ENCODE measurements around the gene DHRS4L2.
"Not testable (repeated sequence)": the region's sequence is repeated elsewhere in the genome, so short reads cannot be mapped to it uniquely, and the experiment has no call there.

Gene DHRS4L2

DNA sequence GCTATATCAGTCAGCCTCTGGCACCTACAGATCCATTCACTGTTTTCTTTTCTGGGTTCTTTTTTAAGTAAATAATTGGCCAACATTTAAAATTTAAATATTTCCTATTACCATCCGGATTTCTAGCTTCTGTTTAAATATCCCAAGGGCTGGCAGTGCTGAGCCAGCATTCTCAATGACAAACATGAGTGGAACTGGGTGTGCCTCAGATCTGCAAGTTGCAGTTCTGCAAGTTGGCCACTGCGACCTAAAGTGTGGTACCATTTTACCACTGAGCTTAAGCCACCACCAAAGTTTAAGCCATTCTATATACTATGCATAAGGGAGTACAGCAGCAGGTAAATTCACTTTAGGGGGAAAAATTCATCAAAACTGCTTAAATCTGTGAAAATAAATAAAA is 31.2 kb downstream of the DHRS4L2 start:
- not testable (repeated sequence) for DNase-seq (ENCODE audit: low spot score)

DNA sequence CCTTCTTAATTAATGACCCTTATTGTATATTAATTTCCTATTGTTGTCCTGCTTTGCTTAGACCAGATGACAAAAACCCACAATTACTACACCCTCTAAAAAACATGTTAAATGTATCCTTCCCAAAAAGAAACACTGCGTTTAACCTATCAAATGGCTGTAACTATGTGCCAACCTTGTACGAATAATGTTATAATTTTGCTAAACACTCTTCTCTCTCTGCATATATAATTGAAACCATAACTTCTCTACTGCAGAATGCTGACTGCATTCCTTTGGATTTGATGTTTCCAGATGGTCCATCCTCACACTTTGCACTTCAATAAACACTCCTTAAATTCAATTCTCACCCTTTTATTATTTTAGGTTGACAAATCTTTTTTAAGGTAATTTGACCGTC is 31.8 kb downstream of the DHRS4L2 start:
- DNase-seq (ENCODE audit: low spot score), result not testable (repeated sequence)

- not testable (repeated sequence) for DNase-seq (ENCODE audit: low spot score)
Observed at GRCh38 chr14:24024939-24025418, 36.2 kb downstream of the DHRS4L2 start.

GRCh38 chr14:24029687-24030086 is 41.0 kb downstream of the DHRS4L2 start:
- not testable (repeated sequence) for DNase-seq (ENCODE audit: low spot score)

GRCh38 chr14:24031331-24031730 is 42.6 kb downstream of the DHRS4L2 start:
- not testable (repeated sequence) for DNase-seq (ENCODE audit: low spot score)

GRCh38 chr14:24032727-24033418 is 44.1 kb downstream of the DHRS4L2 start:
- no peak for DNase-seq (ENCODE audit: low spot score)

- not testable (repeated sequence) for DNase-seq (ENCODE audit: low spot score)
Observed at GRCh38 chr14:24035769-24036168, 47.0 kb downstream of the DHRS4L2 start.

DNA sequence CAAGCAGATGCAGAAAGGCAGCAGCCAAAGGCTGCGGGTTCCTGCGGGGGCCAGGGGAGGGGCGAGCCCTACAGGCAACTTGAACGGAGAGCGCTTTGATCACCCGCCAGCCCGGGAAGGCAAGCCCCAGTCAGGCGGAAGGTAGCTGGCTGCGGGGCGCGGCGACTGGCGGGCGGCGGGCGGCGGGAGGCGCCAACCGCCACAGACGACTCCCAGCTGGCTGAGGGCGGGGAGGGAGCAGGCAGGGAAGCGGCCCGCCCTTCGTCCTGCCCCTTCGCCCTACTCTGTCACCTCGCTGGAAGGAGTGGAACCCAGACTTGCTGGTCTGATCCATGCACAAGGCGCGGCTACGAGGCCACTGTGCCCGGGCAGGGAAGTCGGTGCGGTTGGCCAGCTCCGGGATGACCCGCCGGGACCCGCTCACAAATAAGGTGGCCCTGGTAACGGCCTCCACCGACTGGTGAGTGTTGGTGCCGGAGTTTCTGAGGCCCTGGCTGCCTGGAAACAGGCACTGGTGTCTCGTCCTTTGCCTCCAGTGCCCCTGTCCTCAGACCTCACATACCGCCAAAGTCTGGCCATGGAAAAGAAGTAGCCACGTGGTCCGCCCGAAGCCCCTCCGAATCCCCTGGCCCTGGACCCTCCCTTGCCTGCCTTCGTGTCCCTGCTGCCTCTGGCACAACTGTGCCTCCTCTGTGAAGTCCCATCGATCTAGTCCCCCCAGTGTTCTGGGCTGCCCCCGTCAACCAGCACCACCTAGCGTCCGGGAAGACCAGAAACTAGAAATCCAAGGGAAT is 47.6 kb downstream of the DHRS4L2 start:
- DNase-seq (ENCODE audit: low spot score), result peak; percentile 83

GRCh38 chr14:24036963-24037657 is 48.4 kb downstream of the DHRS4L2 start:
- DNase-seq (ENCODE audit: low spot score), result not testable (repeated sequence)

DNA sequence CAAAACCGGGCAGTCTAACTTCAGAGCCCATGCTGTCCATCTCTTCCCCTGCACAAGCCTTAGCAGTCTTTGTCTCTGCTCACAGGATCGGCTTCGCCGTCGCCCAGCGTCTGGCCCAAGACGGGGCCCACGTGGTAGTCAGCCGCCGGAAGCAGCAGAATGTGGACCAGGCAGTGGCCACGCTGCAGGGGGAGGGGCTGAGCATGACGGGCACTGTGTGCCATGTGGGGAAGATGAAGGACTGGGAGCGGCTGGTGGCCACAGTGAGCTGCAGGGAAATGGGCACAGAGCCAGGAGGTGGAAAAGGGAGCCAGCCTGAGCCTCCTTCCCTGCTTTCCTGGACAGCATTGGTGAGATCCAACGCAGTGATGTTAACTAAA is 48.9 kb downstream of the DHRS4L2 start:
- DNase-seq (ENCODE audit: low spot score), result no peak

DNA sequence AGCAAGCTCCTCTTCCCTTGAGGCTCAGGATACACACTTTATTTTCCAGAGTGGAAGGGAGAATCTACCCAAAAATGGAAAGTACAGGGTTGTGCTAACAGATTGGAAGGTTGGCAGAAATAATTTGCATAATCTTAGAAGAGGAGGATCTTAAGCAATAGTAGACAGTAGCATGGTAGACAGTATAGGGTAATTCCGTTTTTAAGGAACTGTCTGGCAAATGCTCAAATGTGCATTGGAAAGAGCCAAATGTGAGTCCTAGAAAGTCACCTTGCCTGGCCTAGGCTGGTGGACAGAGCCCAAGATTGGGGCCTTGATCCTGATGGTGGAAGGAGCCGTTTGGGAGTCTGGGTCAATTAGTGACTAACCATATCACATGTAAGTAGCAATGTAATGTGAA is 50.0 kb downstream of the DHRS4L2 start:
- DNase-seq (ENCODE audit: low spot score), result no peak

DNA sequence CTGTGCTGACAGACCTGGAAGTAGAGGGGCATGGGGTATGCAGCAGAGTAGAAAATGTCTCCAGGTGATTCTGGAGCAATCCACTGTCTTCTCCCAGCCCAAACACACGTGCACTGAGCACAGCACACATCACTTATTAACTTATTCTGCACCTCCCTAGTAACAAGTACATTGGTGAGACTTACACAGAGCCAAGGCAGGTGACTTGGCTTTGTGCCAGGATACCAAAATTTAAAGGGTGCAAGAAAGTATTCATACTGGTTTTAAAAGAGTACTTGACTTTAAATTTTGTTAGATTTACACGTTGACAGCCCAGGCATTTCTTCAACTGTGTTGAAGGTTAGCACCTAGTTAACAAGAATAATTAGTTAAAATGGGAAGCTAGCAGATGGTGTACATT is 52.0 kb downstream of the DHRS4L2 start:
- no peak for DNase-seq (ENCODE audit: low spot score)

- no peak for DNase-seq (ENCODE audit: low spot score)
Observed at GRCh38 chr14:24042746-24043145, 54.0 kb downstream of the DHRS4L2 start.

DNA sequence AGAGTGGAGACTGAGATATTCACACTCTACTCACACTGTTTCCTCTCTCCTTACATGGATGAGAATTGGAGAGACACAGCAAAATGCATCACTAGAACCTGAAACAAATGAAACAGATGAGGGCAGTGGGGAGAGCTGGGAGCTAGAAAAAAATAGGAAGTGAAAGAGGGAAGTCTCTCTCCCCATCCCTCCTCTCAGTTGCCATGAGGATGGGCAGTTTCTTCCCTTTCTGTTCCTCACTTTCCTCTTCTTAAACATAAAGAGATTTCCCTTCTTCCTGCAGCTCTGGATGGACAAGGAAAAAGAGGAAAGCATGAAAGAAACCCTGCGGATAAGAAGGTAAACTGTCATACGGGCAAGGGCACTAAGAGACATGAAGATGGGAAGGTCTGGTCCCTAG is 60.3 kb downstream of the DHRS4L2 start:
- peak; percentile 0 for DNase-seq (ENCODE audit: low spot score)

- not testable (repeated sequence) for DNase-seq (ENCODE audit: low spot score)
Observed at GRCh38 chr14:24050753-24051152, 62.0 kb downstream of the DHRS4L2 start.

DNA sequence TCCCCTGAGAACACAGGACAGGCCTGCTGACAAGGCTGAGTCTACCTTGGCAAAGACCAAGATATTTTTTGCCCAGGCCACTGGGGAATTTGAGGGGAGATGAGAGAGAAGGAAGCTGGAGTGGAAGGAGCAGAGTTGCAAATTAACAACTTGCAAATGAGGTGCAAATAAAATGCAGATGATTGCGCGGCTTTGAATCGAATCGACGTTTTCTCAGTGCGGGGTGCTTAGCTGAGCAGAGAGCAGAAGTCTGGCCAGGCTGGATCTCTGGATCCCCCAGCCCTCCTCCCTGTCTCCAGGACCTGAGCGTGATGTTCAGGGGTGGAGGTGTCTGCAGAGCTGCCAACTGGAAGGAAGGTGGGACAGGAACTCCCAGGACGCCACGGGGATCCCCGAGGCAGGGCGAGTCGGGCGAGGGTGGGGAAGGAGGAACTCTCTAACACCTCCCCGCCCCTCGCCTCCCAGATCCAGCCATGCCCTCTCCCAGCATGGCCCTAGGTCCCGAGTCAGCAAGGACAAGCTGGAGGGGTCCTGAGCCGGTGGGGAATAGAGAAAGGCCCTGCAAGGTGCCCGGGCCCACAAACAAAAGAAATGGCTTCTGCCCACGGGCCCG is 62.6 kb downstream of the DHRS4L2 start:
- DNase-seq (ENCODE audit: low spot score), result no peak

GRCh38 chr14:24051789-24052655 is 63.3 kb downstream of the DHRS4L2 start, which contains the start of gene CARMIL3:
Gene CARMIL3 (plus strand): TSS chr14:24052009. CDS start chr14:24052154, 145 bp downstream.
- peak; percentile 84 for DNase-seq (ENCODE audit: low spot score)

- DNase-seq (ENCODE audit: low spot score), result no peak
Observed at GRCh38 chr14:24052656-24053547, 64.2 kb downstream of the DHRS4L2 start.

GRCh38 chr14:24053548-24054323 is 65.0 kb downstream of the DHRS4L2 start:
- no peak for DNase-seq (ENCODE audit: low spot score)
